IMR-90 (cell line): ENCODE measurements around the gene ATP7A. TPM values are rescaled to one million over a fixed set of nuclear protein-coding genes. Genes with fewer than 3 reads are reported as not detected.

Experiments
- ATAC-seq: fragments of 200-7000 bp; cut with Tn5 transposase; 2 replicates; pipeline ENCODE4 v1.9.1; 2020; ENCODE audit warnings: low read depth, mild to moderate bottlenecking, moderate library complexity
- BruUV-seq: library from RNA; stranded (reverse); fragments of 400-500 nt; replicated peaks from 2 replicates; lab custom pipeline; 2021; lab: Mats Ljungman, UMichigan
- CTCF ChIA-PET: fragments of 300-600 bp; formaldehyde crosslinking; extraction: SDS; loops from one replicate; lab custom pipeline; 2021; ENCODE audit warnings: antibody characterized with exemption; lab: Yijun Ruan, JAX
- POLR2A ChIA-PET: fragments of 300-600 bp; sonication (Branson Sonifier 250); formaldehyde crosslinking; loops from one replicate; lab custom pipeline; 2022; ENCODE audit warnings: antibody characterized with exemption; ENCODE audit not compliant: unreplicated experiment; lab: Charles Lee
- DNase-seq: peaks from one replicate; pipeline ENCODE4 v3.0.0; 2013
- H2AFZ ChIP-seq: replicated peaks from 2 replicates; pipeline ENCODE3; 2013; ENCODE audit warnings: low read length, mild to moderate bottlenecking; ENCODE audit not compliant: poor library complexity
- H2AK5ac ChIP-seq: 2 replicates; pipeline ENCODE4 v1.6.1; 2013; ENCODE audit warnings: low read depth, low read length, inconsistent platforms
- H2AK9ac ChIP-seq: replicated peaks from 2 replicates; pipeline ENCODE3; 2013; ENCODE audit warnings: mild to moderate bottlenecking, low read depth, low read length, moderate library complexity; ENCODE audit not compliant: poor library complexity
- H2BK120ac ChIP-seq: 2 replicates; pipeline ENCODE4 v1.6.1; 2013; ENCODE audit warnings: low read depth, low read length, inconsistent platforms
- H2BK15ac ChIP-seq: 3 replicates; pipeline ENCODE4 v1.6.1; 2013; ENCODE audit warnings: low read depth, low read length, inconsistent platforms
- H2BK20ac ChIP-seq: 2 replicates; pipeline ENCODE4 v1.6.1; 2013; ENCODE audit warnings: low read depth, mild to moderate bottlenecking, inconsistent platforms, low read length, moderate library complexity
- H2BK5ac ChIP-seq: 2 replicates; pipeline ENCODE4 v1.6.1; 2013; ENCODE audit warnings: mild to moderate bottlenecking, low read depth, low read length, inconsistent platforms; ENCODE audit not compliant: poor library complexity, severe bottlenecking
- H3K14ac ChIP-seq: replicated peaks from 2 replicates; pipeline ENCODE4 v1.6.1; 2013; ENCODE audit warnings: low read depth, low read length, inconsistent platforms
- H3K18ac ChIP-seq: 2 replicates; pipeline ENCODE4 v1.6.1; 2013; ENCODE audit warnings: low read depth, low read length, control low read depth
- H3K23ac ChIP-seq: 2 replicates; pipeline ENCODE4 v1.6.1; 2013; ENCODE audit warnings: low read depth, low read length, inconsistent platforms
- H3K27ac ChIP-seq: 2 replicates; pipeline ENCODE4 v1.5.1; 2013; ENCODE audit warnings: mild to moderate bottlenecking, control low read depth, low read length; ENCODE audit not compliant: insufficient read depth
- H3K27me3 ChIP-seq: 2 replicates; pipeline ENCODE4 v1.6.1; 2013; ENCODE audit warnings: low read length; ENCODE audit not compliant: control insufficient read depth, insufficient read depth
- H3K36me3 ChIP-seq: 2 replicates; pipeline ENCODE4 v1.6.1; 2013; ENCODE audit warnings: low read length, mixed read lengths; ENCODE audit not compliant: control insufficient read depth, insufficient read depth
- H3K4ac ChIP-seq: 2 replicates; pipeline ENCODE4 v1.6.1; 2013; ENCODE audit warnings: low read depth, low read length, inconsistent platforms
- H3K4me1 ChIP-seq: 2 replicates; pipeline ENCODE4 v1.6.1; 2013; ENCODE audit warnings: low read length, mixed read lengths; ENCODE audit not compliant: control insufficient read depth, insufficient read depth
- H3K4me2 ChIP-seq: 2 replicates; pipeline ENCODE4 v1.6.1; 2013; ENCODE audit warnings: low read depth, mild to moderate bottlenecking, control low read depth, low read length, moderate library complexity
- H3K4me3 ChIP-seq: 2 replicates; pipeline ENCODE4 v1.5.1; 2013; ENCODE audit warnings: low read depth, mild to moderate bottlenecking, control low read depth, low read length, moderate library complexity; ENCODE audit not compliant: insufficient read depth
- H3K56ac ChIP-seq: 2 replicates; pipeline ENCODE4 v1.6.1; 2013; ENCODE audit warnings: low read length, inconsistent platforms; ENCODE audit not compliant: insufficient read depth; ENCODE audit errors: extremely low read depth
- H3K79me1 ChIP-seq, 2 experiments: 2 replicates each; pipeline ENCODE4 v1.6.1; 2013; ENCODE audit warnings: low read length in 2 of 2, inconsistent platforms in 1 of 2, low read depth in 1 of 2
- H3K9ac ChIP-seq: 2 replicates; pipeline ENCODE4 v1.6.1; 2013; ENCODE audit warnings: low read depth, low read length, control low read depth
- H3K9me1 ChIP-seq: 2 replicates; pipeline ENCODE4 v1.6.1; 2013; ENCODE audit warnings: low read length, inconsistent platforms; ENCODE audit not compliant: insufficient read depth
- H3K9me3 ChIP-seq: 2 replicates; pipeline ENCODE4 v1.6.1; 2013; ENCODE audit warnings: low read length; ENCODE audit not compliant: control insufficient read depth, insufficient read depth
- H4K20me1 ChIP-seq: 2 replicates; pipeline ENCODE4 v1.6.1; 2013; ENCODE audit warnings: low read length, inconsistent platforms; ENCODE audit not compliant: insufficient read depth
- H4K5ac ChIP-seq: 2 replicates; pipeline ENCODE4 v1.6.1; 2013; ENCODE audit warnings: mild to moderate bottlenecking, low read depth, low read length, control low read depth
- H4K8ac ChIP-seq, 2 experiments: 2 replicates each; pipeline ENCODE4 v1.6.1; 2013; ENCODE audit warnings: low read depth in 2 of 2, low read length in 2 of 2, control low read depth in 1 of 2, inconsistent platforms in 1 of 2
- H4K91ac ChIP-seq: 2 replicates; pipeline ENCODE4 v1.6.1; 2013; ENCODE audit warnings: low read depth, low read length, inconsistent platforms; ENCODE audit not compliant: insufficient read depth
- MXI1 ChIP-seq: IDR thresholded peaks from 2 replicates; pipeline ENCODE4 v1.6.1; 2012; ENCODE audit warnings: low read depth, mild to moderate bottlenecking, low read length, moderate library complexity, borderline replicate concordance
- SMC3 ChIP-seq: fragments of 150-350 bp; IDR thresholded peaks from 2 replicates; pipeline ENCODE4 v1.6.1; 2016; ENCODE audit warnings: low read depth, mild to moderate bottlenecking, antibody characterized with exemption, low read length, moderate library complexity
- WGBS, 2 experiments: methylation state at CpG; one replicate each; pipeline versions ENCODE4 v1.1.5 to v1.1.7; 2013; ENCODE audit warnings: missing lambda C conversion rate in 2 of 2; ENCODE audit not compliant: insufficient read length in 1 of 2; ENCODE audit errors: extremely low coverage in 2 of 2; 5-methylcytosine and 5-hydroxymethylcytosine counted together
- dilution Hi-C: fragments of 300-500 bp; cut with HindIII; formaldehyde crosslinking; loops from one replicate; pipeline ENCODE4 v1.14.3; 2018; ENCODE audit warnings: low sequenced_read_pairs; ENCODE audit not compliant: unreplicated experiment
- in situ Hi-C: fragments of 300-500 bp; cut with MboI; formaldehyde crosslinking; loops from 3 replicates; pipeline ENCODE4 v1.14.3; 2019; ENCODE audit warnings: low sequenced_read_pairs, inconsistent platforms, mixed read lengths
- intact Hi-C: fragments of 100-400 bp; cut with micrococcal nuclease; formaldehyde crosslinking; loops from 2 replicates; pipeline ENCODE4 v1.10.0; 2022
- polyA plus RNA-seq, 3 experiments: library from polyadenylated mRNA; depleted of rRNA; stranded (reverse); fragments of >200 nt; gene quantifications; 2 replicates each; pipeline ENCODE4 v1.2.3, GENCODE V29; 2012; ENCODE audit warnings: low replicate concordance in 1 of 3
- total RNA-seq: library from RNA; depleted of rRNA; stranded (reverse); fragments of >200 nt; gene quantifications from 2 replicates; pipeline ENCODE4 v1.2.3, GENCODE V29; 2012

ATP7A gene
- total and polyA plus RNA-seq, 2 of the 4 experiments (the other 2 are of a cell fraction): 4.2 to 22.4 TPM

DNA sequence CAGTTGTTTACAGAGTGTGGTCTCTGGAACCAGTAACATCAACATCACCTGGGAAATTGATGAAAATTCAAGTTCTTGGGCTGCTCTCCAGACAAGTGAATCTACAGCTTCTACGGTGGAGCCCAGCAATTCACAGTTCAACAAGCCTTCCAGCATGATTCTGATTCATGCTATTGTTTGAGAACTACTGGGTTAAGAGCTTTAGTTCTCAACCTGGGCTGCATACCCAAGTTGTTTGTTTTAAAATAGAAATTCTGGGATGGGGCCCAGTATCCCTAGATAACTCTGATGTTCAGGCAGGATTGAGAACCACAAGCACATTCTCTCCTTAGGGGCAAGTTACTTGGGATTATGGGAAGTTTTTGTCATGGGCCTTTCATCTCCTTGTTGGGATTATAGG is 155.6 kb downstream of the ATP7A start:
- in situ Hi-C loops (no loop called here), intact Hi-C loops (no loop called here)
- BruUV-seq: no TSS peak

More for the DNA sequence above, 155.6 kb downstream of the ATP7A start:
- CTCF ChIA-PET: interaction anchor here (0.6 kb wide), 1 partner anchor 37 kb away, joined by 3 read pairs; no protein-coding TSS in a partner anchor
- Histone ChIP-seq H4K5ac (peak overlapping the region; percentile 77), H3K18ac (peak overlapping the region; percentile 98), H2AK9ac (no peak overlapping the region), H3K79me1 (no peaks in the 10 kb centered on the region), H4K91ac (peak overlapping the region; percentile 27; the same call in 1 of the 2 replicates), H2AK5ac (0 out of 2 replicates have a peak overlapping the region, but pooled peaks have one; percentile 47), H3K56ac (no peak overlapping the region), H3K9me1 (no peaks in the 10 kb centered on the region), H3K27ac (peak overlapping the region; percentile 77; the same call in 1 of the 2 replicates), H3K4ac (0 out of 2 replicates have a peak overlapping the region, but pooled peaks have one; percentile 39), H3K4me2 (0 out of 2 replicates have a peak overlapping the region, but pooled peaks have one; percentile 9), H3K9ac (no peak overlapping the region), H3K23ac (no peak overlapping the region; the same call in 1 of the 2 replicates), H4K8ac (peak overlapping the region; percentile 44 to 85; a peak in 1 of 4 replicates), H2BK120ac (peak overlapping the region; percentile 76), H3K4me3 (no peak overlapping the region), H2BK5ac (peak overlapping the region; percentile 90), H2BK15ac (0 out of 3 replicates have a peak overlapping the region, but pooled peaks have one; percentile 10), H3K9me3 (peaks cover 2% of the 10 kb centered on the region; the same call in 1 of the 2 replicates), H4K20me1 (no peaks in the 10 kb centered on the region), H3K27me3 (no peaks in the 10 kb centered on the region; the same call in 1 of the 2 replicates), H3K4me1 (peaks cover 6% of the 10 kb centered on the region), H2AFZ (no peak overlapping the region), H3K36me3 (no peaks in the 10 kb centered on the region), H3K14ac (no peak overlapping the region), H2BK20ac (peak overlapping the region; percentile 73; the same call in 1 of the 2 replicates)
- ATAC-seq (peak; percentile 31), DNase-seq (peak; percentile 76)
- POLR2A ChIA-PET: no interaction called here
- dilution Hi-C loops: no loop called here
- no peak for TF ChIP-seq SMC3
- TF ChIP-seq MXI1: no peak
- no CpG with 5 or more reads among the region's 1 CpG for WGBS, 2 experiments
